HL-60 (cell line): ENCODE measurements around the gene EGR4.

Experiments
- CTCF ChIP-seq: IDR thresholded peaks from one replicate; pipeline ENCODE4 v1.5.1; 2011; ENCODE audit warnings: low read length, control low read depth, inconsistent platforms; ENCODE audit not compliant: insufficient read depth
- GABPA ChIP-seq: IDR thresholded peaks from 2 replicates; pipeline ENCODE4 v1.6.1; 2012; ENCODE audit warnings: low read depth
- POLR2AphosphoS5 ChIP-seq: IDR thresholded peaks from 2 replicates; pipeline ENCODE4 v1.6.1; 2012; ENCODE audit warnings: low read depth

- no peak for TF ChIP-seq CTCF
- TF ChIP-seq GABPA: no peak
- no peak for TF ChIP-seq POLR2AphosphoS5
These were observed 40.2 kb upstream of the EGR4 start for GRCh38 chr2:73333564-73333963.
